Hepatocyte (in vitro differentiated cells): ENCODE results near the gene KRTAP22-1. TPM values are rescaled to one million over a fixed set of nuclear protein-coding genes. Genes with fewer than 3 reads are reported as not detected.

ENCODE experiments used
- DNase-seq: peaks from one replicate; pipeline ENCODE4 v3.0.0-alpha.2; 2016; ENCODE audit warnings: low spot score
- H2AFZ ChIP-seq: fragments of 200-600 bp; sonication (generic); 2 replicates; pipeline ENCODE4 v1.6.0; 2016; ENCODE audit warnings: antibody characterized with exemption, mild to moderate bottlenecking
- H3K27ac ChIP-seq: fragments of 200-600 bp; sonication (generic); 2 replicates; pipeline ENCODE4 v1.5.1; 2016; ENCODE audit warnings: mild to moderate bottlenecking
- H3K27me3 ChIP-seq: fragments of 200-600 bp; sonication (generic); 2 replicates; pipeline ENCODE4 v1.6.1; 2016
- H3K36me3 ChIP-seq: fragments of 200-600 bp; sonication (generic); replicated peaks from 2 replicates; pipeline ENCODE4 v1.5.1; 2016; ENCODE audit warnings: low read depth; ENCODE audit not compliant: insufficient read depth
- H3K4me1 ChIP-seq: fragments of 200-600 bp; sonication (generic); 2 replicates; pipeline ENCODE4 v1.5.1; 2016; ENCODE audit warnings: mild to moderate bottlenecking, moderate library complexity; ENCODE audit not compliant: insufficient read depth
- H3K4me2 ChIP-seq: fragments of 200-600 bp; sonication (generic); 2 replicates; pipeline ENCODE4 v1.6.0; 2016
- H3K4me3 ChIP-seq: fragments of 200-600 bp; sonication (generic); 2 replicates; pipeline ENCODE4 v1.5.1; 2016; ENCODE audit warnings: mild to moderate bottlenecking
- H3K79me2 ChIP-seq: fragments of 200-600 bp; sonication (generic); 2 replicates; pipeline ENCODE4 v1.6.0; 2017; ENCODE audit warnings: mild to moderate bottlenecking
- H3K9me2 ChIP-seq: fragments of 200-600 bp; sonication (generic); replicated peaks from 2 replicates; pipeline ENCODE4 v1.6.0; 2017; ENCODE audit warnings: mild to moderate bottlenecking; ENCODE audit not compliant: insufficient read depth
- H3K9me3 ChIP-seq: fragments of 200-600 bp; sonication (generic); 2 replicates; pipeline ENCODE4 v1.5.1; 2016; ENCODE audit warnings: low read depth, mild to moderate bottlenecking
- H4K20me1 ChIP-seq: fragments of 200-600 bp; sonication (generic); 2 replicates; pipeline ENCODE4 v1.6.0; 2016; ENCODE audit warnings: mild to moderate bottlenecking; ENCODE audit not compliant: insufficient read depth, poor library complexity, severe bottlenecking
- EZH2 ChIP-seq: fragments of 200-600 bp; sonication (generic); IDR thresholded peaks from 2 replicates; pipeline ENCODE4 v1.6.1; 2016; ENCODE audit warnings: antibody characterized with exemption, mild to moderate bottlenecking, borderline replicate concordance
- EZH2phosphoT487 ChIP-seq: fragments of 200-600 bp; sonication (generic); IDR thresholded peaks from one replicate; pipeline ENCODE4 v1.6.1; 2018; ENCODE audit warnings: antibody characterized with exemption, mild to moderate bottlenecking, low read depth, moderate library complexity; ENCODE audit not compliant: unreplicated experiment, severe bottlenecking
- WGBS: methylation state at CpG from one replicate; pipeline ENCODE4 v1.1.6; 2016; ENCODE audit warnings: low lambda C conversion rate; ENCODE audit errors: missing lambda C conversion rate; 5-methylcytosine and 5-hydroxymethylcytosine counted together
- polyA plus RNA-seq: library from polyadenylated mRNA; unstranded; fragments of >200 nt; fragmentation: Nextera tagmentation; extraction: Ambion mirVana; gene quantifications from 2 replicates; pipeline ENCODE4 v1.2.1, GENCODE V29; 2016
- small RNA-seq: library from RNA; depleted of rRNA; stranded (forward); fragments of <200 nt; gene quantifications from one replicate; pipeline ENCODE3, GENCODE V24; 2014
- total RNA-seq: library from RNA; depleted of rRNA; stranded (reverse); fragments of >200 nt; gene quantifications from 2 replicates; pipeline ENCODE4 v1.2.3, GENCODE V29; 2014
- TF ChIP-seq, protein P1 (sequence below): fragments of 200-600 bp; sonication (generic); IDR thresholded peaks from 2 replicates; pipeline ENCODE4 v1.5.1; 2016; ENCODE audit warnings: antibody characterized with exemption, mild to moderate bottlenecking; ENCODE audit not compliant: poor library complexity

Gene KRTAP22-1
- total and polyA plus RNA-seq, 2 experiments from 2014 or later = not detected

- WGBS = 96% methylated on average over 2 of the region's 2 CpGs
- no peaks in the 10 kb centered on the region for H3K27me3 ChIP-seq
- no peak for TF ChIP-seq EZH2phosphoT487
- TF ChIP-seq EZH2 = no peak
- TF ChIP-seq, protein P1, sequence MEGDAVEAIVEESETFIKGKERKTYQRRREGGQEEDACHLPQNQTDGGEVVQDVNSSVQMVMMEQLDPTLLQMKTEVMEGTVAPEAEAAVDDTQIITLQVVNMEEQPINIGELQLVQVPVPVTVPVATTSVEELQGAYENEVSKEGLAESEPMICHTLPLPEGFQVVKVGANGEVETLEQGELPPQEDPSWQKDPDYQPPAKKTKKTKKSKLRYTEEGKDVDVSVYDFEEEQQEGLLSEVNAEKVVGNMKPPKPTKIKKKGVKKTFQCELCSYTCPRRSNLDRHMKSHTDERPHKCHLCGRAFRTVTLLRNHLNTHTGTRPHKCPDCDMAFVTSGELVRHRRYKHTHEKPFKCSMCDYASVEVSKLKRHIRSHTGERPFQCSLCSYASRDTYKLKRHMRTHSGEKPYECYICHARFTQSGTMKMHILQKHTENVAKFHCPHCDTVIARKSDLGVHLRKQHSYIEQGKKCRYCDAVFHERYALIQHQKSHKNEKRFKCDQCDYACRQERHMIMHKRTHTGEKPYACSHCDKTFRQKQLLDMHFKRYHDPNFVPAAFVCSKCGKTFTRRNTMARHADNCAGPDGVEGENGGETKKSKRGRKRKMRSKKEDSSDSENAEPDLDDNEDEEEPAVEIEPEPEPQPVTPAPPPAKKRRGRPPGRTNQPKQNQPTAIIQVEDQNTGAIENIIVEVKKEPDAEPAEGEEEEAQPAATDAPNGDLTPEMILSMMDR = no peak
- H3K36me3 ChIP-seq = no peaks in the 10 kb centered on the region
- H3K9me3 ChIP-seq = no peaks in the 10 kb centered on the region
- H3K4me1 ChIP-seq = no peaks in the 10 kb centered on the region
- no peak within 1 kb of the TSS for H3K27ac ChIP-seq
- no peak for DNase-seq
- no peaks in the 10 kb centered on the region for H4K20me1 ChIP-seq
- no peak within 1 kb of the TSS for H2AFZ ChIP-seq
- no peak within 1 kb of the TSS for H3K4me2 ChIP-seq
- no peak within 1 kb of the TSS for H3K4me3 ChIP-seq
- no peaks in the 10 kb centered on the region for H3K9me2 ChIP-seq
- H3K79me2 ChIP-seq = no peaks in the 10 kb centered on the region
These were observed 41.7 kb downstream of the KRTAP22-1 start, which contains the start of gene KRTAP20-3 for GRCh38 chr21:30642564-30642963. TSS of gene KRTAP20-3 (plus strand) at chr21:30642864.

GRCh38 chr21:30646904-30647414 is 46.1 kb downstream of the KRTAP22-1 start:
- H3K27ac ChIP-seq = no peak overlapping the region
- no peaks in the 10 kb centered on the region for H4K20me1 ChIP-seq
- 91% methylated on average over 1 of the region's 1 CpG for WGBS
- no peak overlapping the region for H3K4me2 ChIP-seq
- TF ChIP-seq, protein P1 = no peak
- TF ChIP-seq EZH2phosphoT487 (no peak), EZH2 (no peak)
- no peaks in the 10 kb centered on the region for H3K4me1 ChIP-seq
- H3K79me2 ChIP-seq = no peaks in the 10 kb centered on the region
- no peak for DNase-seq
- H3K9me2 ChIP-seq = no peaks in the 10 kb centered on the region
- H3K4me3 ChIP-seq = no peak overlapping the region
- no peak overlapping the region for H2AFZ ChIP-seq
- H3K27me3 ChIP-seq = no peaks in the 10 kb centered on the region
- H3K36me3 ChIP-seq = no peaks in the 10 kb centered on the region
- H3K9me3 ChIP-seq = no peaks in the 10 kb centered on the region

Small RNA genes lying within 50 kb of the gene (small RNA-seq; reads per million reads assigned to genes)
- not detected for gene KRTAP20-1
- not detected for gene KRTAP20-3
- gene KRTAP20-4 = not detected
- gene KRTAP22-1 = not detected
- not detected for gene KRTAP22-2

Other genes starting within 250 kb of the KRTAP22-1 start
- gene KRTAP13-2, start 228.8 kb upstream of the KRTAP22-1 start, total RNA-seq = not detected in 2 replicates
- gene KRTAP13-2, start 228.8 kb upstream of the KRTAP22-1 start, polyA plus RNA-seq = not detected in 2 replicates
- gene KRTAP13-1, start 205.1 kb upstream of the KRTAP22-1 start, total RNA-seq = not detected in 2 replicates
- not detected in 2 replicates for gene KRTAP13-1, start 205.1 kb upstream of the KRTAP22-1 start, polyA plus RNA-seq
- not detected in 2 replicates for gene KRTAP13-3, start 175.2 kb upstream of the KRTAP22-1 start, total RNA-seq
- not detected in 2 replicates for gene KRTAP13-3, start 175.2 kb upstream of the KRTAP22-1 start, polyA plus RNA-seq
- not detected in 2 replicates for gene KRTAP13-4, start 170.9 kb upstream of the KRTAP22-1 start, total RNA-seq
- gene KRTAP13-4, start 170.9 kb upstream of the KRTAP22-1 start, polyA plus RNA-seq = not detected in 2 replicates
- gene KRTAP15-1, start 160.8 kb upstream of the KRTAP22-1 start, total RNA-seq = not detected in 2 replicates
- gene KRTAP15-1, start 160.8 kb upstream of the KRTAP22-1 start, polyA plus RNA-seq = not detected in 2 replicates
- gene KRTAP19-1, start 120.7 kb upstream of the KRTAP22-1 start, total RNA-seq = not detected in 2 replicates
- gene KRTAP19-1, start 120.7 kb upstream of the KRTAP22-1 start, polyA plus RNA-seq = not detected in 2 replicates
- not detected in 2 replicates for gene KRTAP19-2, start 113.7 kb upstream of the KRTAP22-1 start, total RNA-seq
- gene KRTAP19-2, start 113.7 kb upstream of the KRTAP22-1 start, polyA plus RNA-seq = not detected in 2 replicates
- gene KRTAP19-3, start 109.1 kb upstream of the KRTAP22-1 start, total RNA-seq = not detected in 2 replicates
- gene KRTAP19-3, start 109.1 kb upstream of the KRTAP22-1 start, polyA plus RNA-seq = not detected in 2 replicates
- not detected in 2 replicates for gene KRTAP19-4, start 103.9 kb upstream of the KRTAP22-1 start, total RNA-seq
- not detected in 2 replicates for gene KRTAP19-4, start 103.9 kb upstream of the KRTAP22-1 start, polyA plus RNA-seq
- gene KRTAP19-5, start 98.9 kb upstream of the KRTAP22-1 start, total RNA-seq = not detected in 2 replicates
- not detected in 2 replicates for gene KRTAP19-5, start 98.9 kb upstream of the KRTAP22-1 start, polyA plus RNA-seq
- gene KRTAP19-6, start 59.2 kb upstream of the KRTAP22-1 start, total RNA-seq = not detected in 2 replicates
- gene KRTAP19-6, start 59.2 kb upstream of the KRTAP22-1 start, polyA plus RNA-seq = not detected in 2 replicates
- not detected in 2 replicates for gene KRTAP19-7, start 39.8 kb upstream of the KRTAP22-1 start, total RNA-seq
- not detected in 2 replicates for gene KRTAP19-7, start 39.8 kb upstream of the KRTAP22-1 start, polyA plus RNA-seq
- not detected in 2 replicates for gene KRTAP22-2, start 10.7 kb upstream of the KRTAP22-1 start, total RNA-seq
- gene KRTAP22-2, start 10.7 kb upstream of the KRTAP22-1 start, polyA plus RNA-seq = not detected in 2 replicates
- not detected in 2 replicates for gene KRTAP6-3, start 8.6 kb upstream of the KRTAP22-1 start, total RNA-seq
- not detected in 2 replicates for gene KRTAP6-3, start 8.6 kb upstream of the KRTAP22-1 start, polyA plus RNA-seq
- gene KRTAP6-2, start 2.2 kb upstream of the KRTAP22-1 start, total RNA-seq = not detected in 2 replicates
- not detected in 2 replicates for gene KRTAP6-2, start 2.2 kb upstream of the KRTAP22-1 start, polyA plus RNA-seq
- not detected in 2 replicates for gene KRTAP6-1, start 12.8 kb downstream of the KRTAP22-1 start, total RNA-seq
- gene KRTAP6-1, start 12.8 kb downstream of the KRTAP22-1 start, polyA plus RNA-seq = not detected in 2 replicates
- not detected in 2 replicates for gene KRTAP20-1, start 15.3 kb downstream of the KRTAP22-1 start, total RNA-seq
- not detected in 2 replicates for gene KRTAP20-1, start 15.3 kb downstream of the KRTAP22-1 start, polyA plus RNA-seq
- gene KRTAP20-4, start 19.5 kb downstream of the KRTAP22-1 start, total RNA-seq = not detected in 2 replicates
- not detected in 2 replicates for gene KRTAP20-4, start 19.5 kb downstream of the KRTAP22-1 start, polyA plus RNA-seq
- gene KRTAP20-2, start 34.1 kb downstream of the KRTAP22-1 start, total RNA-seq = not detected in 2 replicates
- gene KRTAP20-2, start 34.1 kb downstream of the KRTAP22-1 start, polyA plus RNA-seq = not detected in 2 replicates
- not detected in 2 replicates for gene KRTAP20-3, start 41.8 kb downstream of the KRTAP22-1 start, total RNA-seq
- gene KRTAP20-3, start 41.8 kb downstream of the KRTAP22-1 start, polyA plus RNA-seq = not detected in 2 replicates
- not detected in 2 replicates for gene KRTAP21-3, start 117.7 kb downstream of the KRTAP22-1 start, total RNA-seq
- not detected in 2 replicates for gene KRTAP21-3, start 117.7 kb downstream of the KRTAP22-1 start, polyA plus RNA-seq
- gene KRTAP21-2, start 146.2 kb downstream of the KRTAP22-1 start, total RNA-seq = not detected in 2 replicates
- not detected in 2 replicates for gene KRTAP21-2, start 146.2 kb downstream of the KRTAP22-1 start, polyA plus RNA-seq
- gene KRTAP21-1, start 154.3 kb downstream of the KRTAP22-1 start, total RNA-seq = not detected in 2 replicates
- gene KRTAP21-1, start 154.3 kb downstream of the KRTAP22-1 start, polyA plus RNA-seq = not detected in 2 replicates
- not detected in 2 replicates for gene KRTAP8-1, start 212.2 kb downstream of the KRTAP22-1 start, total RNA-seq
- not detected in 2 replicates for gene KRTAP8-1, start 212.2 kb downstream of the KRTAP22-1 start, polyA plus RNA-seq
- not detected in 2 replicates for gene KRTAP7-1, start 228.7 kb downstream of the KRTAP22-1 start, total RNA-seq
- gene KRTAP7-1, start 228.7 kb downstream of the KRTAP22-1 start, polyA plus RNA-seq = not detected in 2 replicates